ENCODE data around the gene DAPP1.

- TF ChIP-seq, protein P1, sequence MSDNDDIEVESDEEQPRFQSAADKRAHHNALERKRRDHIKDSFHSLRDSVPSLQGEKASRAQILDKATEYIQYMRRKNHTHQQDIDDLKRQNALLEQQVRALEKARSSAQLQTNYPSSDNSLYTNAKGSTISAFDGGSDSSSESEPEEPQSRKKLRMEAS (IDR thresholded peaks at IDR 0.05): no peak
- TF ChIP-seq YY1 (IDR thresholded peaks at IDR 0.05; ENCODE audit: low read depth) (no peak), EGR1 (IDR thresholded peaks at IDR 0.05) (no peak), ZBTB7A (IDR thresholded peaks at IDR 0.05; ENCODE audit: low read depth) (no peak), NFIC (IDR thresholded peaks at IDR 0.05) (no peak), TAF1 (IDR thresholded peaks at IDR 0.05; ENCODE audit: low read depth) (no peak), RAD21 (IDR thresholded peaks at IDR 0.05; ENCODE audit: low read depth) (no peak), TCF12 (IDR thresholded peaks at IDR 0.05; ENCODE audit: low read depth) (no peak), EP300 (IDR thresholded peaks at IDR 0.05; ENCODE audit: borderline replicate concordance) (no peak), CEBPB (IDR thresholded peaks at IDR 0.05) (no peak), CREB1 (IDR thresholded peaks at IDR 0.05; ENCODE audit: low read depth) (no peak)
Measured at GRCh38 chr4:99822734-99823133, 6.1 kb downstream of the DAPP1 start.
